MM.1S (cell line): Measurements from ENCODE around the gene RPL6.

Source experiments
- EZH2 ChIP-seq: fragments of 300-600 bp; sonication (generic); optimal IDR thresholded peaks from 2 replicates; pipeline ENCODE3; 2017; ENCODE audit warnings: low read depth, mild to moderate bottlenecking, antibody characterized with exemption, low read length, mixed read lengths
- EZH2phosphoT487 ChIP-seq: fragments of 300-600 bp; sonication (generic); IDR thresholded peaks from 2 replicates; pipeline ENCODE4 v1.6.1; 2018; ENCODE audit warnings: antibody characterized with exemption, low read length
- TF ChIP-seq, protein P1 (sequence below): fragments of 300-600 bp; sonication (generic); IDR thresholded peaks from 2 replicates; pipeline ENCODE4 v1.5.1; 2016; ENCODE audit warnings: antibody characterized with exemption, low read length, mixed read lengths

- TF ChIP-seq, protein P1, sequence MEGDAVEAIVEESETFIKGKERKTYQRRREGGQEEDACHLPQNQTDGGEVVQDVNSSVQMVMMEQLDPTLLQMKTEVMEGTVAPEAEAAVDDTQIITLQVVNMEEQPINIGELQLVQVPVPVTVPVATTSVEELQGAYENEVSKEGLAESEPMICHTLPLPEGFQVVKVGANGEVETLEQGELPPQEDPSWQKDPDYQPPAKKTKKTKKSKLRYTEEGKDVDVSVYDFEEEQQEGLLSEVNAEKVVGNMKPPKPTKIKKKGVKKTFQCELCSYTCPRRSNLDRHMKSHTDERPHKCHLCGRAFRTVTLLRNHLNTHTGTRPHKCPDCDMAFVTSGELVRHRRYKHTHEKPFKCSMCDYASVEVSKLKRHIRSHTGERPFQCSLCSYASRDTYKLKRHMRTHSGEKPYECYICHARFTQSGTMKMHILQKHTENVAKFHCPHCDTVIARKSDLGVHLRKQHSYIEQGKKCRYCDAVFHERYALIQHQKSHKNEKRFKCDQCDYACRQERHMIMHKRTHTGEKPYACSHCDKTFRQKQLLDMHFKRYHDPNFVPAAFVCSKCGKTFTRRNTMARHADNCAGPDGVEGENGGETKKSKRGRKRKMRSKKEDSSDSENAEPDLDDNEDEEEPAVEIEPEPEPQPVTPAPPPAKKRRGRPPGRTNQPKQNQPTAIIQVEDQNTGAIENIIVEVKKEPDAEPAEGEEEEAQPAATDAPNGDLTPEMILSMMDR: no peak
- TF ChIP-seq EZH2 (no peak), EZH2phosphoT487 (no peak)
Observed at GRCh38 chr12:112359290-112359689, 50.1 kb downstream of the RPL6 start.
